GM19452 (cell line): ENCODE measurements around the gene MED15.
"Not testable (repeated sequence)": the region's sequence is repeated elsewhere in the genome, so short reads cannot be mapped to it uniquely, and the experiment has no call there.

Experiments used
- ATAC-seq: cut with Tn5 transposase; IDR thresholded peaks from one replicate; pipeline ENCODE4 v1.9.1; 2021; ENCODE audit not compliant: unreplicated experiment

MED15 gene

GRCh38 chr22:20594486-20594885 is 87.1 kb downstream of the MED15 start:
- not testable (repeated sequence) for ATAC-seq

- ATAC-seq, result no peak
These were observed 88.1 kb downstream of the MED15 start for GRCh38 chr22:20595461-20595860.

- no peak for ATAC-seq
These were observed 91.7 kb downstream of the MED15 start for GRCh38 chr22:20599117-20599516.

- no peak for ATAC-seq
These were observed 92.8 kb downstream of the MED15 start for GRCh38 chr22:20600137-20600673.

GRCh38 chr22:20601308-20601707 is 93.9 kb downstream of the MED15 start:
- no peak for ATAC-seq

GRCh38 chr22:20602609-20603164 is 95.3 kb downstream of the MED15 start:
- no peak for ATAC-seq

- no peak for ATAC-seq
These were observed 96.8 kb downstream of the MED15 start for GRCh38 chr22:20604092-20604747.

- ATAC-seq, result no peak
These were observed 97.4 kb downstream of the MED15 start for GRCh38 chr22:20604776-20605221.

GRCh38 chr22:20605328-20605727 is 97.9 kb downstream of the MED15 start:
- no peak for ATAC-seq

GRCh38 chr22:20606041-20606783 is 98.8 kb downstream of the MED15 start:
- ATAC-seq, result no peak

GRCh38 chr22:20606784-20607128 is 99.3 kb downstream of the MED15 start:
- ATAC-seq, result no peak

GRCh38 chr22:20607157-20607907 is 99.9 kb downstream of the MED15 start:
- no peak for ATAC-seq

- ATAC-seq, result no peak
These were observed 102.9 kb downstream of the MED15 start for GRCh38 chr22:20610243-20610686.

- no peak for ATAC-seq
These were observed 103.3 kb downstream of the MED15 start for GRCh38 chr22:20610757-20611156.

GRCh38 chr22:20611418-20611817 is 104.0 kb downstream of the MED15 start:
- no peak for ATAC-seq

GRCh38 chr22:20613301-20613700 is 105.9 kb downstream of the MED15 start:
- ATAC-seq, result no peak

GRCh38 chr22:20615021-20615420 is 107.6 kb downstream of the MED15 start:
- ATAC-seq, result no peak

GRCh38 chr22:20615533-20616450 is 108.4 kb downstream of the MED15 start:
- ATAC-seq, result no peak

- ATAC-seq, result no peak
These were observed 109.1 kb downstream of the MED15 start for GRCh38 chr22:20616451-20617043.

GRCh38 chr22:20618488-20618887 is 111.1 kb downstream of the MED15 start:
- ATAC-seq, result no peak
